WERI-Rb-1 (cell line): ENCODE measurements around the gene YAE1.
"Not testable (repeated sequence)": the region's sequence is repeated elsewhere in the genome, so short reads cannot be mapped to it uniquely, and the experiment has no call there.

ENCODE experiments used
- DNase-seq: peaks from one replicate; pipeline ENCODE4 v3.0.0-alpha.2; 2020
- H3K27ac ChIP-seq: fragments of 250-450 bp; sonication (Bioruptor Pico); 2 replicates; pipeline ENCODE4 v1.5.1; 2020; ENCODE audit warnings: mild to moderate bottlenecking, moderate library complexity
- H3K27me3 ChIP-seq: fragments of 250-450 bp; sonication (Bioruptor Pico); 2 replicates; pipeline ENCODE4 v1.5.1; 2021; ENCODE audit warnings: mild to moderate bottlenecking, low read depth, moderate library complexity; ENCODE audit not compliant: insufficient read depth, severe bottlenecking
- H3K36me3 ChIP-seq: fragments of 250-450 bp; sonication (Bioruptor Pico); 2 replicates; pipeline ENCODE4 v1.5.1; 2020; ENCODE audit warnings: mild to moderate bottlenecking, moderate library complexity
- H3K4me3 ChIP-seq: 2 replicates; pipeline ENCODE4 v1.5.1; 2011; ENCODE audit warnings: low read depth, mild to moderate bottlenecking, control low read depth, low read length
- H3K9me3 ChIP-seq: fragments of 250-450 bp; sonication (Bioruptor Pico); 2 replicates; pipeline ENCODE4 v1.5.1; 2021; ENCODE audit warnings: mild to moderate bottlenecking, moderate library complexity; ENCODE audit not compliant: severe bottlenecking
- TF ChIP-seq, protein P1 (sequence below): IDR thresholded peaks from 2 replicates; pipeline ENCODE4 v1.5.1; 2011; ENCODE audit warnings: low read depth, mild to moderate bottlenecking, control low read depth, inconsistent platforms, low read length

YAE1 gene

DNA sequence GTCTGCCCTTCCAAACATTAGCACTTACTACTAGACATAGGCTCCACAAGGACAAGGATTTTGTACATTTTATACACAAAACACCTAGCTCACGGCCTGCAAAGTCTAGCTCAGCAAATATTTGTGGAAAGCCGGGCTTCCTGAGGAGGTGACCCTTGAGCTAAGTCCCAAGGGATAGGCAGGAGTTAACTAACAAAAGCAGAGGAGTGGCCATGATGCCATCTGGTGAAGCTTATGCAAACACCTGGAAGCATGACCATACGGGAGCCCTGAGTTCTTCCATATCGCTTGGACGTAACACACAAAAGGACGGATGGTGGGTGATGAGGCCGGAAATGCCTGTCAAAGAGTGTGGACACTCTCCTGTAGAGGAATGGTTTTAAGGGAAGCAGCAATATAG lies 25.9 kb upstream of the YAE1 start:
- Histone ChIP-seq H3K27me3 (no peaks in the 10 kb centered on the region), H3K4me3 (no peak overlapping the region), H3K36me3 (no peaks in the 10 kb centered on the region), H3K27ac (no peak overlapping the region), H3K9me3 (no peaks in the 10 kb centered on the region)
- no peak for DNase-seq
- TF ChIP-seq, protein P1, sequence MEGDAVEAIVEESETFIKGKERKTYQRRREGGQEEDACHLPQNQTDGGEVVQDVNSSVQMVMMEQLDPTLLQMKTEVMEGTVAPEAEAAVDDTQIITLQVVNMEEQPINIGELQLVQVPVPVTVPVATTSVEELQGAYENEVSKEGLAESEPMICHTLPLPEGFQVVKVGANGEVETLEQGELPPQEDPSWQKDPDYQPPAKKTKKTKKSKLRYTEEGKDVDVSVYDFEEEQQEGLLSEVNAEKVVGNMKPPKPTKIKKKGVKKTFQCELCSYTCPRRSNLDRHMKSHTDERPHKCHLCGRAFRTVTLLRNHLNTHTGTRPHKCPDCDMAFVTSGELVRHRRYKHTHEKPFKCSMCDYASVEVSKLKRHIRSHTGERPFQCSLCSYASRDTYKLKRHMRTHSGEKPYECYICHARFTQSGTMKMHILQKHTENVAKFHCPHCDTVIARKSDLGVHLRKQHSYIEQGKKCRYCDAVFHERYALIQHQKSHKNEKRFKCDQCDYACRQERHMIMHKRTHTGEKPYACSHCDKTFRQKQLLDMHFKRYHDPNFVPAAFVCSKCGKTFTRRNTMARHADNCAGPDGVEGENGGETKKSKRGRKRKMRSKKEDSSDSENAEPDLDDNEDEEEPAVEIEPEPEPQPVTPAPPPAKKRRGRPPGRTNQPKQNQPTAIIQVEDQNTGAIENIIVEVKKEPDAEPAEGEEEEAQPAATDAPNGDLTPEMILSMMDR = no peak

DNA sequence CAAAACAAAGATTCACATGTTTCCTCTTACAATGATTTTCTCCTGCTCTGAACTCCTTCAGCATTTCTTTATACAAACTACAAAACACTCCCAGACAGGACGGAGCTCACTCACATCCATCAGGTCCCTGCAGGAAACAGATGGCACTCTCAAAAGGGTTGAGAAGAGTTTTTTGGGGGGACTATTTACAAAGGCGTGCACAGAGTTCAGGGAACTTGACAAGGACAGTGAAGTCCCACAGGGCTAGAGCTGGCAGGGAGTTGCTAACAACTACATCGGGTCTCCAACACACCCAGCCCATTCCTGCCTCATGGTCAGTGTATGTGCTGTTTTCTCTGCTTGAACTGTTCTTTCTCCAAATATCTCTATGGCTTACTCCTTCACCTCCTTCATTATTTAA lies 24.7 kb upstream of the YAE1 start:
- TF ChIP-seq, protein P1 = no peak
- no peaks in the 10 kb centered on the region for H3K9me3 ChIP-seq
- DNase-seq = no peak

DNA sequence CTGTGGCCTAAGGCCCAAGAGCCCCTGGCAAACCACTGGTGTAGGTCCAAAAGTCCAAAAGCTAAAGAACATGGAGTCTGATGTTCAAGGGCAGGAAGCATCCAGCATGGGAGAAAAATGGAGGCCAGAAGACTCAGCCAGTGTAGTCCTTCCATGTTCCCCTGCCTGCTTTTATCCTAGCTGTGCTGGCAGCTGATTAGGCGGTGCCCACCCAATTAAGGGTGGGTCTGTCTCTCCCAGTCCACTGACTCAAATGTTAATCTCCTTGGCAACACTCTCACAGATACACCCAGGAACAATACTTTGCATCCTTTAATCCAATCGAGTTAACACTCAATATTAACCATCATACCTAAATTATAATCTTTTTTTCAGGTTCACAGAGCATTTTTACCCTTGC lies 21.4 kb upstream of the YAE1 start:
- not testable (repeated sequence) for H3K27me3 ChIP-seq, H3K4me3 ChIP-seq, H3K9me3 ChIP-seq, H3K36me3 ChIP-seq, DNase-seq, H3K27ac ChIP-seq

More for the DNA sequence above, 24.7 kb upstream of the YAE1 start:
- Histone ChIP-seq H3K27ac (no peak overlapping the region), H3K36me3 (no peaks in the 10 kb centered on the region), H3K27me3 (no peaks in the 10 kb centered on the region), H3K4me3 (no peak overlapping the region)

DNA sequence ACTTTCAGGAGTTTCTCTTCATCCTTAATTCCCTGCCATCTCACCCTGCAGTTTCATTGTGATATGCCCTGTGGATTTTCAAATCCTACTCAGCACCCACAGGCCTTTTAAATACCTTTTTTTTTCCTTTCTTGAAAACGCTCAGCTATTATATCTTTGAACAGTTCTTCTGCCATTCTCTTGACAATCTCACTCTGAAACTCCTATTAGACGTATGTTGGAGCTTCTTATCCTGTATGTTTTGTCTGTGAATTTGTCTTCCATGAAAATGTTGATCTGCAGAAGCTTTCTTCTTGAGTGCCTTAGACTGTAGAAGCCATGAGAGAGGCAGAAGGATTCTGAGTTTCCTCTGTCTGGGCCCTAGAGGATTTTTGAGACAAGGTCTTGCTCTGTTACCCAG lies 18.9 kb upstream of the YAE1 start:
- TF ChIP-seq, protein P1 = no peak
- no peak overlapping the region for H3K4me3 ChIP-seq
- H3K9me3 ChIP-seq = peaks cover 7% of the 10 kb centered on the region
- DNase-seq = no peak
- no peaks in the 10 kb centered on the region for H3K27me3 ChIP-seq
- no peak overlapping the region for H3K27ac ChIP-seq
- no peaks in the 10 kb centered on the region for H3K36me3 ChIP-seq

DNA sequence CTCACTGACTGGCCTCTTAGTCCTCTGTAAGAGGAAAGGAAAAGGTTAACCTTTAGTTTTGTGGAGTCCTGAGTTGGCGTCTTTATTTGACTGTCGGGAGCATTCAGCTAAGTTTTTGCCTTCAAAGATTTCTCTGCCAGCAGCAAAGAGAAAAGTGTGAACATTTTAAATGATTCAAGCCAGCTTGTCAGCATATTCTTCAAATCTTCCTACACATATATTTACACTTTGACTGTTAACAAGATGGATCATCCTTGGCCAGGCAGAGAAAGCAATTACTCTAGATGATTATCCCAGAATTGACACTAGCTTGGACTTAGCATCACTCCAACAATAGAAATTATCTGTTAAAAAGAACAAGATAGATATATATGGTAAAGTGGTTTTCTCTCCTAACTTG lies 15.8 kb upstream of the YAE1 start:
- peaks cover 7% of the 10 kb centered on the region for H3K9me3 ChIP-seq
- TF ChIP-seq, protein P1 = no peak
- H3K27me3 ChIP-seq = no peaks in the 10 kb centered on the region
- no peak overlapping the region for H3K4me3 ChIP-seq
- no peak for DNase-seq
- no peak overlapping the region for H3K27ac ChIP-seq
- no peaks in the 10 kb centered on the region for H3K36me3 ChIP-seq

DNA sequence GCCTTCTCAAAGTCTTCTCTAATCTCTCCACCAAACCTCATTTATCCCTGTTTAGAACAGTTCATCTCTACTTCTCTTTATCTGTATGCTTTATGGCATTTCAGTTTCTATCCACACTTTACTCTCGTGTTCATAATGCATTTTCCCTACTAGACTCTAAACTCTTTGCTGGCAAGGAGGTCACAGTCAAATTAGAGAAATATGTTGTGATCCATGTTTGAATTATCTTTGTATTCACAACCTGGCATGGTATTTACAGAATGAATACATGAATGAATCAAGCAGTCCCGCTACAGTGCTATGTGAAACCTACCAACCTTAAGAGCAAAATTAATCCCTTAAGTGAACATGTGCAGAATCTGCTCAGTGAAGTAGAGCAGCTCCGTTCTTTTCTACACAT lies 12.8 kb upstream of the YAE1 start:
- Histone ChIP-seq H3K27ac (peak overlapping the region; percentile 48), H3K36me3 (no peaks in the 10 kb centered on the region), H3K9me3 (no peaks in the 10 kb centered on the region), H3K27me3 (no peaks in the 10 kb centered on the region), H3K4me3 (no peak overlapping the region)
- TF ChIP-seq, protein P1 = no peak
- no peak for DNase-seq
